ENCODE results near the gene PRKCB. TPM values are rescaled to one million over a fixed set of nuclear protein-coding genes. Genes with fewer than 3 reads are reported as not detected.

PRKCB gene
- total RNA-seq, 1 experiment from 2014 or later = 7.1 TPM

GRCh38 chr16:23832882-23833281, 2.9 kb upstream of the PRKCB start:
- DNase-seq (ENCODE audit: low read depth, low spot score) = no peak
- in situ Hi-C loops (cut with HindIII; ENCODE audit: low pct_unique_long_range_greater_than_20kb, low sequenced_read_pairs) = no loop called here

GRCh38 chr16:23833504-23833903, 2.3 kb upstream of the PRKCB start:
- DNase-seq (ENCODE audit: low read depth, low spot score) = no peak
- in situ Hi-C loops (cut with HindIII; ENCODE audit: low pct_unique_long_range_greater_than_20kb, low sequenced_read_pairs) = no loop called here

GRCh38 chr16:23833960-23834685, 1.7 kb upstream of the PRKCB start:
- in situ Hi-C loops (cut with HindIII; ENCODE audit: low pct_unique_long_range_greater_than_20kb, low sequenced_read_pairs) = no loop called here
- no peak for DNase-seq (ENCODE audit: low read depth, low spot score)

GRCh38 chr16:23836078-23836403, 258 bp downstream of the PRKCB start:
- no peak for DNase-seq (ENCODE audit: low read depth, low spot score)
- in situ Hi-C loops (cut with HindIII; ENCODE audit: low pct_unique_long_range_greater_than_20kb, low sequenced_read_pairs) = no loop called here

- in situ Hi-C loops (cut with HindIII; ENCODE audit: low pct_unique_long_range_greater_than_20kb, low sequenced_read_pairs) = no loop called here
- DNase-seq (ENCODE audit: low read depth, low spot score) = no peak
Measured at GRCh38 chr16:23836404-23837311, 875 bp downstream of the PRKCB start.

- DNase-seq (ENCODE audit: low read depth, low spot score) = no peak
- in situ Hi-C loops (cut with HindIII; ENCODE audit: low pct_unique_long_range_greater_than_20kb, low sequenced_read_pairs) = no loop called here
Measured at GRCh38 chr16:23837553-23838308, 1.9 kb downstream of the PRKCB start.

- in situ Hi-C loops (cut with HindIII; ENCODE audit: low pct_unique_long_range_greater_than_20kb, low sequenced_read_pairs) = no loop called here
- no peak for DNase-seq (ENCODE audit: low read depth, low spot score)
Measured at GRCh38 chr16:23838485-23839142, 2.8 kb downstream of the PRKCB start.

- in situ Hi-C loops (cut with HindIII; ENCODE audit: low pct_unique_long_range_greater_than_20kb, low sequenced_read_pairs) = no loop called here
- DNase-seq (ENCODE audit: low read depth, low spot score) = no peak
Measured at GRCh38 chr16:23840310-23840709, 4.5 kb downstream of the PRKCB start.

GRCh38 chr16:23842137-23842600, 6.4 kb downstream of the PRKCB start:
- DNase-seq (ENCODE audit: low read depth, low spot score) = no peak
- in situ Hi-C loops (cut with HindIII; ENCODE audit: low pct_unique_long_range_greater_than_20kb, low sequenced_read_pairs) = no loop called here

GRCh38 chr16:23843143-23843542, 7.4 kb downstream of the PRKCB start:
- in situ Hi-C loops (cut with HindIII; ENCODE audit: low pct_unique_long_range_greater_than_20kb, low sequenced_read_pairs) = no loop called here
- no peak for DNase-seq (ENCODE audit: low read depth, low spot score)

- DNase-seq (ENCODE audit: low read depth, low spot score) = no peak
- in situ Hi-C loops (cut with HindIII; ENCODE audit: low pct_unique_long_range_greater_than_20kb, low sequenced_read_pairs) = no loop called here
Measured at GRCh38 chr16:23847251-23847650, 11.5 kb downstream of the PRKCB start.

GRCh38 chr16:23847948-23848347, 12.2 kb downstream of the PRKCB start:
- in situ Hi-C loops (cut with HindIII; ENCODE audit: low pct_unique_long_range_greater_than_20kb, low sequenced_read_pairs) = no loop called here
- no peak for DNase-seq (ENCODE audit: low read depth, low spot score)

- no peak for DNase-seq (ENCODE audit: low read depth, low spot score)
- in situ Hi-C loops (cut with HindIII; ENCODE audit: low pct_unique_long_range_greater_than_20kb, low sequenced_read_pairs) = no loop called here
Measured at GRCh38 chr16:23848958-23849357, 13.2 kb downstream of the PRKCB start.

- no peak for DNase-seq (ENCODE audit: low read depth, low spot score)
- in situ Hi-C loops (cut with HindIII; ENCODE audit: low pct_unique_long_range_greater_than_20kb, low sequenced_read_pairs) = no loop called here
Measured at GRCh38 chr16:23852794-23853562, 17.2 kb downstream of the PRKCB start.

- DNase-seq (ENCODE audit: low read depth, low spot score) = no peak
- in situ Hi-C loops (cut with HindIII; ENCODE audit: low pct_unique_long_range_greater_than_20kb, low sequenced_read_pairs) = no loop called here
Measured at GRCh38 chr16:23855010-23855409, 19.2 kb downstream of the PRKCB start.

GRCh38 chr16:23856251-23856709, 20.5 kb downstream of the PRKCB start:
- in situ Hi-C loops (cut with HindIII; ENCODE audit: low pct_unique_long_range_greater_than_20kb, low sequenced_read_pairs) = no loop called here
- DNase-seq (ENCODE audit: low read depth, low spot score) = no peak

GRCh38 chr16:23857256-23857880, 21.6 kb downstream of the PRKCB start:
- in situ Hi-C loops (cut with HindIII; ENCODE audit: low pct_unique_long_range_greater_than_20kb, low sequenced_read_pairs) = no loop called here
- DNase-seq (ENCODE audit: low read depth, low spot score) = no peak
